GM19372 (cell line): ENCODE results near the gene ODF4.
"Not testable (repeated sequence)": the region's sequence is repeated elsewhere in the genome, so short reads cannot be mapped to it uniquely, and the experiment has no call there.

Experiments
- ATAC-seq: cut with Tn5 transposase; IDR thresholded peaks from one replicate; pipeline ENCODE4 v1.9.1; 2021; ENCODE audit warnings: mild to moderate bottlenecking, low read depth, moderate library complexity; ENCODE audit not compliant: unreplicated experiment

Gene ODF4

GRCh38 chr17:8324923-8325322 lies 14.7 kb upstream of the ODF4 start:
- no peak for ATAC-seq

- no peak for ATAC-seq
These were observed 12.9 kb upstream of the ODF4 start for GRCh38 chr17:8326511-8327302.

DNA sequence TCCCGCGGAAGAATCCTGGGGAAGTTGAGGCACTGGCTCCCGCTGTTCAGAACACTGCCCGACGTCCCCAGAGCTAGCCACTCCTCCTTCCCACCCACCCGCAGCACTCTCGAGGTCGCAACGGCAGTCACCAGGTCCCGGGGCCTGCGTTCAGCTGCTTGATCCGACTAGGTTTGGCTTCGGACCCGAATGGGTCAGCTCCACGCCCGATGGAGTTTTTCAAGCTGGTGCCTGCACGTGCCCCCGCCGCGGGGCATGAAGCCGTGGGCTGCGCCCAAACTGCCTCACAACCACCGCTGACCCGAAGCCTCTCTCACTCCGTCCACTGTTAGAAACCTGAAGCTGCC lies 12.4 kb upstream of the ODF4 start:
- ATAC-seq: no peak

- no peak for ATAC-seq
These were observed 7.5 kb upstream of the ODF4 start for GRCh38 chr17:8332128-8332527.

- no peak for ATAC-seq
These were observed 7.0 kb upstream of the ODF4 start for GRCh38 chr17:8332688-8333087.

- ATAC-seq: no peak
These were observed 6.4 kb upstream of the ODF4 start for GRCh38 chr17:8333281-8333680.

DNA sequence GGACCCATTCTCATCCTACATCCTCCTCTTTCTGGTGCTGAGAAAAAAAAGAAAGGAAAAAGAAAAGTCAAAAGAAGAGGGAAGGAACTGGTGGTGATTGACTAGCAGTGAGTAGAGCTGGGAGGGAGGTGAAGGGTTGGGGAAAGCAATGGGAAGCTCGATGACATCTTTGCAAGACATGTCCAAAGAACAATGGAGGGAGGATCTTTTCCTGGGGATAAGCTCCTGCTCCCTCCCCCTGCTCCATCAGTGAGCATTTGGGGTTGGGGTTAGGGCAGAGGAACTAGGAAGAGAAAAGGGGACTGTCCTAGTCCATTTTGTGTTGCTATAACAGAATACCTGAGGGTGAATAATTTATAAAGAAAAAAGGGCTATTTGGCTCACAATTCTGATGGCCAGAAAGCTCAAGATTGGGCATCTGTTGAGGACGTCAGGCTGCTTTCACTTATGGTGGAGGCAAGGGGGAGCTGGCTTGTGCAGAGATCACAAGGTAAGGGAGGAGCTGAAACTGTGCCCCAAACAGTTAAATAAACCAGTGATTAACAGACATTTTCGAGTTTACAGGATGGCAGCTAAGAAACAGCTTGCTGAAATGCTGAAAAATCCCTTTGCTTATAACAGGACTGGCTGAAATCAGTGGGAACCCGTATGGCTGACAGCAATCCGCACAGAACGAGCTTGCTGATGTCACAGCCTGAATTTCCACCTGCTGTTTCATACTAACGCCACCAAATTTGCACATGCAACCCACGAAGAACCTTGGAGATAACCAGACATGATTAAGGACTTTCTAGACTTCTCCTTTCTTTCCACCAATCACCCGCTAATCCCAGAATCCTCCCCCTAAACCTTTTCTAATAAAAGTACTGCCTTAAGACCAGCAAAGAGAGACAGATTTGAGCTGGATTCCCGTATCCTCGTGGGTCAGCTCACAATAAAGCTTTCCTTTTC lies 1.6 kb upstream of the ODF4 start:
- no peak for ATAC-seq

DNA sequence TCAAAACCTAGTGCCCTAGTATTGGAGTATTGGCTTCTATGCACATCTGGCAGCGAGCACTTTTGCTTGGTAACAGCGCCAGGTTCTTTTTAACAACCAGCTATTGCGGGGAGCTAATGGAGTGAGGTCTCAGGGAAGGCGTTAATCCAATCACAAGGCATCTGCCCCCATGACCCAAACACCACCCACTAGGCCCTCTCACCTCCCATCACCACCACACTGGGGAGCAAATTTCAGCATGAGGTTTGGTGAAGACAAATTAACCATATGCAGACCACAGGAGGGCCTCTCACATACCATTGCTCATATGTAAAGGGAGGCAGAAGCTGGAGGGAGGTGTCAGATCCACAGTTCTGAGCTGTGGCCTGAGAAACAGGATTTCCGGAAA lies 893 bp upstream of the ODF4 start:
- ATAC-seq: no peak

GRCh38 chr17:8341456-8341855 lies 1.8 kb downstream of the ODF4 start:
- no peak for ATAC-seq

DNA sequence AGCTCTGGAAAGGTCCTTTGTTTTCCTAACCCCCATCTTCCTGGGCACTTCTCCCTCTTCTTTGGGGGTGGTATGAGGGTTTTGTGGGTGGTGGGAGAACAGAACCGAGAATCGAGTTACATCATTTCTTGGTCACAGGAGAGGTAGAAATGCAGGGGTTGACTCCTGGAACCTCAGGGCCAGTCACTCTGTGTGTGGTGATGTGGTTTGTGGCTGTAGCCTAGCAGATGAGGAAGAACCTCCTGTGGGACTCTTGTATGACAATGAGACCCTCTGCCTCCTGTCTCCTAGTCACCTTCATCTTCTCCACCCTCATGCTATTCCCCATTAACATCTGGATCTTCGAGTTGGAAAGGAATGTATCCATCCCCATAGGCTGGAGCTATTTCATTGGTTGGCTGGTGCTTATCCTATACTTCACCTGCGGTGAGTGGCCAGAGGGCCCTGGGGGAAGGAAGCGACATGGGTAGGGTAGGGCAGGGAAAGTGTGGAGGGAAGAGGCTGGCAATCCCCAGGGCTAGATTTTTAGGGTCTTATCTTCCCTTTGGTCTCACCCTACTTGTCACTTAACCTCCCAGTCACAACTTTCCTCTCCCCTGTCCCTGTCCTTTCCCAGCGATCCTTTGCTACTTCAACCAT lies 5.5 kb downstream of the ODF4 start:
- ATAC-seq: no peak

DNA sequence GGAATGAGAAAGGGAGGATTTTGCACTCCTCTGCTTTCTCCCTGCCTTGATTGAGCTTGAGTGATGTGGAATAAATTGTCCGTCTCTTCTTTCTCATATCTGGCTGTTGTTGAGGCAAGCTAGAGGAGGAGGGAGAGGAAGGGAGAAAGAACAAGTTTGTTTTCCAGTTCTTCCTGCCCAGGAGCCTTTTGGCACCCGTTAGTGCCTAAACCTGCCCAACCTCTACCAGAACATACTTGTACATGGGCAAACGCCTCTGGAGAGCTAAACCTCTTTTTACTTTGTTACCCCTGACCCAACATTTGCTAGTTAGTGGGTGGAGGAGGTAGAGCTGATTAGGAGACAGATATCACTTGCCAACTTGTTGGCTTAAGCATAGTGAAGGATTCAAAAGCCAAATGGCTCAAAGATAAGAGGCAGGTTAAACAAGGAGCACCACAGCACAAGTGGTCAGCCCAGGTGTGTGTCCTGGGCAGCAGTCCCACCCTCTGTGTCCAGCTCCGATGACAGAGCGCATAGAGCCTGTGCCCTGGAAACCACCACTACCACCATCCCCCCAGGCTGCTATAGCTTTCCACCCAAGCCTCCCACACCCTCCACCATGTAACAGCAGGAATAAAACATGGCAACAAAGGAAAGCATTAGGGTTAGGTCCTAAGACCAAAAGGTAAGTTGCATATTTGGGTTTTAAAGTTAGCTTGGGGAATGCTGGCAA lies 6.5 kb downstream of the ODF4 start:
- no peak for ATAC-seq

DNA sequence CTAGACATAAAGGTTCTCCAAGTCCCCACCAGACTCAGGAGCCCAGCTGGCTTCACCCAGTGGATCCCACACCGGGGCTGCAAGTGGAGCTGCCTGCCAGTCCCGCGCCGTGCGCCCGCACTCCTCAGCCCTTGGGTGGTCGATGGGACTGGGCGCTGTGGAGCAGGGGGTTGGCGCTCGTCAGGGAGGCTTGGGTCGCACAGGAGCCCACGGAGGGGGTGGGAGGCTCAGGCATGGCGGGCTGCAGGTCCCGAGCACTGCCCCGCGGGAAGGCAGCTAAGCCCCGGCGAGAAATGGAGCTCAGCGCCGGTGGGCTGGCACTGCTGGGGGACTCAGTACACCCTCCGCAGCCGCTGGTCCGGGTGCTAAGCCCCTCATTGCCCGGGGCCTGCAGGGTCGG lies 7.4 kb downstream of the ODF4 start:
- not testable (repeated sequence) for ATAC-seq

- ATAC-seq: no peak
These were observed 10.7 kb downstream of the ODF4 start for GRCh38 chr17:8350339-8350738.

- ATAC-seq: no peak
These were observed 14.1 kb downstream of the ODF4 start for GRCh38 chr17:8353736-8354135.

GRCh38 chr17:8354236-8354635 lies 14.6 kb downstream of the ODF4 start:
- no peak for ATAC-seq

DNA sequence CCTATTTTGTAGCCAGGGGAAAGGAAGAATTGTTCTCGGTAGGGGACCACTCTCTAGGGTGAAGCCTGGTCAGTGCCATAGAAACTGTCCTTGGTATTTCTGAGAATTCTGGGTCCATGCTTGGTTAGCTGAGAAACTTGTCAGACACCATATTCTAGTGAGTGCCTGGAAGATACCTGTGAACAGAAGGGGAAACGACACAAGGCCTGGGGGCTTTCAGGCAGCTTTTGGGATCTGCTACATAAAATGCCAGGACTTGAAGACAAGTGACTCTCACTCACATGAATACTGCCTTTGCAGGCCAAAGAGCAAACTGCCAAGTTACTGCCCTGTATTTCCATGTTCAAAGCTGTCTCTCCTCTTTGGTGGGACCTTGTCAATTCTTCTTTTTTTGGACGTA lies 18.3 kb downstream of the ODF4 start:
- no peak for ATAC-seq

DNA sequence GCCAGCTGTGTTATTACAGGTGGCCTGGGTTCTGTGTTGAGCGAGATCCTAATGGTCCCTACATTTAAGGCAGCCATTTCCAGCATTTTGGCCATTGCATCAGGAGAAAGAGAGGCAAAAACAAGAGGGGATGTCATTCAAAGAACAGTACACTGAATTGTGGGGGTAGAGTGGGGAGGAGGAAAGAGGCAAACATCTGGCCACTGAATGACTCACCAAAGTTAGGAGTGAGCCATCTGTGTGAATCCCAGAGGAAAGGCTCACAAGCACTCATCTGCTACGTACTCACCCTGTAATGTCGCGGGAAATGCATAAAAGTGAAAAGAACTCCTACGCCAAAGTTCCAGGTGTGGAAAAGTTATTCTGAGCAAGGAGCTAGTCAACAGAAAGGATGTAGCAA lies 20.1 kb downstream of the ODF4 start:
- no peak for ATAC-seq

- no peak for ATAC-seq
These were observed 20.6 kb downstream of the ODF4 start for GRCh38 chr17:8360260-8360659.

DNA sequence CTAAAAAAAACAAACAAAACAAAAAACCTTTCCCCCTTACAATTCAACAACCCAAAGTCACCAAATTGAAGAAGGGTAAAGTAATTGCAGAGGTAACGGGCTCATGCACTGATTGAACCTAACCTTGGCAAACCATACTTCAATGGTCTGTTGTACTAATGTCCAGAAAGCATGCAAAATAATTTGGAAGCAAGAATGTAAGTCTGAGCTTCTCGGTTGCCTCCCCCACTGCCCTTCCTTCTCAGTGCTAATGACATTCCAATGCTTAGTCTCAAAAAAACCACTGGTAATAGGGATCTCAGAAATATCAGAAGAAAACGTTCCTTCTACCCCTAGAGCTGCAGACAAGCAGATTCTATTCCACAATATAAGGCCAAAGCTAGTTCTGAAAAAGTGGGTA lies 21.1 kb downstream of the ODF4 start:
- ATAC-seq: no peak

- ATAC-seq: no peak
These were observed 23.2 kb downstream of the ODF4 start for GRCh38 chr17:8362651-8363332.
